GM18526 (cell line): Measurements from ENCODE around the gene SMTN.

ENCODE experiments used
- POLR2A ChIP-seq: IDR thresholded peaks from 3 replicates; pipeline ENCODE4 v1.6.1; 2011; ENCODE audit not compliant: insufficient read length; ENCODE audit errors: extremely low read depth

The SMTN gene

DNA sequence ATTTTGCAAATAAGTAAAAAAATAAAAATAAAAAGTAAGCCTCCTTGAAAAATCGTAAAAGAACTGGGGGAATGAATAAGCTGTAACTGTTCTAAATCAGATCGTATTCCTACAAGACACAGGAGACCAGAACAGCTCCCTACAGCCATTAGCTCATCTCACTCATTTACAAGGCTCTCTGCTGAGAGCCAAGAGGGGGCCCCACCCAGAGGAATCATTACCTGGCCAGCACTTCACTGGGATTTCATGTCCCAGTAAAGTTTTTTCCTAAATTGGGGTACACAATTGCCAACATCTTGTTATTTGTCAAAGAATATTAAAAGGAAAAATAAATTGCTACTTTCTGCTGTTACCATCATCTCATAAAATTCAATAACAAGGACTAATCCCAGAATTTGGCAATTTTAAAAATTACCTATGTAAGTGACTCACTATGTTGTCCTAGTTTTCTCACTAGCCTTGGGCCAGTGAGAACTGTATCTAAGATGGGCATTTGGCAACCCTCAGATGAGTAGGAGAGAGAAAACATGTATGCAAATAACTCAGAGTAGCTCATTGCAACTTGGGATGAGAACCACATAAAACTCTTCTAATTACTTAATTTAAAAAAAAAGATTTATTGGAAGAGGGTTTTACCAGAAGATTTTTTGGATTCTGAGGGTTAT is 18.4 kb upstream of the SMTN start:
- TF ChIP-seq POLR2A: no peak

DNA sequence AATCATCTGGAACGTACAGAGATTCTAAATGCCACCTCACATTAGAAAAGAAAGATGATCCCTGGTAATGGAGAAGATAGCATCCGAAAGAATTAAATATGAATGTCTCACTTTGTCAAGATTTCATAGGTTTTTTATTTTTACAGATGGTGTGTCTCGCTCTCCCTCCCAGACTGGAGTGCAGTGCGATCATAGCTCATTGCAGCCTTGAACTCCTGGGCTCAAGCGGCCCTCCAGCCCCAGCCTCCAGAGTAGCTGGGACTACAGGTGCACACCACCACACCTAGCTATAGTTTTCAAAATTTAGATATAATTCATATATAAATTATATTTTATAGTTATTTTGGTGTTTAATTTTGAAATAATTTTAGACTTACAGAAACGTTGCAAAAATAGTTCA is 16.7 kb upstream of the SMTN start:
- no peak for TF ChIP-seq POLR2A

DNA sequence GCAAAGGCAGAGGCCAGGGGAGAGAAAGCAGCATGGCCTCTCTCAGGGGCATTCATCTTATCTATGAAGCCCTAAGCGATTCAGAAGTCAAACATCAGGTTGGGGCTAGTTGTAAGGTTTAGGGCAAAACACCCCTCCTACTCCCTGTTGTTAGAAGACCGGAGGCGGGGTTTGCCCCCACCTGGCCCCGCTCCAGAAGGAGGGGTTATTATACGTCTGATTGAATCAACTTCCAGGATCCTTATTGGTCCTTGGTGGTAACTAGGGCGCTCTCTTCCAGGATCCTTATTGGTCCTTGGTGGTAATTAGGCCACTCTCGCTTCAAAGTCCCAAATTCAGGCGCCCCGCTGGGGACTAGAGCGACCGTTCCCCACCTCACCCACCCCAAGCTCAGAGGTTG is 12.1 kb upstream of the SMTN start:
- TF ChIP-seq POLR2A: no peak

DNA sequence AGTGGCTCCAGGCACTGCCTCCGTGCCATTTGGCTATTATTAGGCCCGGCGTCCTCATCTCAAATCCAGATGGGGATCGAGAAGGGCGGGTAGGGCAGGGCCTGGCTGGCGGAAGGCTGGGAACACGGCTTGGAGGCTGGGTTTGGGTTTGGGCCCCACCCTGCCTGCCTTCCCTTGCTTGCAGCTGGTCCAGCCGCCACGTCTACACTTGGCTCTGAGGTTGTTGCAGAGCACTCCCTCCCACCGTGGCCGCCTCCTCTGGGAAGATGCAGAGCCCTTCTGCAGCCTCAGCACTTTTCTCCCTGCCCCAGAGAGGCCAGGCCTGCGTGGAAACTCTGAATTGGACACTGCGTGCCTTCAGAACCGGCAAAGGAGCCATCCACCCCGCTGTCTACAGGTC is 5.2 kb upstream of the SMTN start:
- TF ChIP-seq POLR2A: no peak

GRCh38 chr22:31077681-31078080 is 3.4 kb upstream of the SMTN start:
- no peak for TF ChIP-seq POLR2A

- no peak for TF ChIP-seq POLR2A
These were observed 1.9 kb upstream of the SMTN start for GRCh38 chr22:31079095-31079642.

DNA sequence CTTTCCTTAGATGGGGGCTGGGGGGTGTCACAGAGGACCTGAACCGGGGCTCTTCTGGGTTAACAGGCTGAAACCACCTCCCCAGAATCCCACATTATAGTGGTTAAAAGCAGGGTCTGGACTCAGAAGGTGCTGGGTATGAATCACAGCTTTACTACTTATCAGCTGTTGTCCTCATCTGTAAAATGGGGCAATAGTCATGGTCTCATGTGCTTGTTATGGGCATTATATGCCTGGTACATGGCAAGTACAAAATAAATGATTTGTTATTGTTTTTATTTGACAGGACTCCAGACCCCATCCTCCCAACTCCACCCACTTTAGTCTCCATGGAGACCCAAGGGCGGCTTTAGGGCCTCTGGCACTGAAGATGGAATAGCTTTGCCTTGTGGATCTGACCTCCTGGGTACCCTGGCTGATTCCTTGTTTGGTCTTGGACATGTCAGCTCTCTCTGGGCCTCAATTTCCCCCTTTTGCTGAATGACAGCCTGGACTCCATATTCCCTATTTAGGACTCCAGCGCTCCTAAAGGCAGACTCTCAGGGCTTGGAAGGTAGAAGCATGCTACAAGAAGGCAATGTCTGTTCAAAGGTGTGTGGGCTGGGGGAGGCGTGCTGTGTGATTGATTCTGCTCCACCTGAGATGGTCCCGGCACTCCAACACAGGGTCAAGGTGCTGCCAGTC is 812 bp upstream of the SMTN start:
- no peak for TF ChIP-seq POLR2A

- no peak for TF ChIP-seq POLR2A
These were observed 966 bp downstream of the SMTN start for GRCh38 chr22:31081963-31082605.

DNA sequence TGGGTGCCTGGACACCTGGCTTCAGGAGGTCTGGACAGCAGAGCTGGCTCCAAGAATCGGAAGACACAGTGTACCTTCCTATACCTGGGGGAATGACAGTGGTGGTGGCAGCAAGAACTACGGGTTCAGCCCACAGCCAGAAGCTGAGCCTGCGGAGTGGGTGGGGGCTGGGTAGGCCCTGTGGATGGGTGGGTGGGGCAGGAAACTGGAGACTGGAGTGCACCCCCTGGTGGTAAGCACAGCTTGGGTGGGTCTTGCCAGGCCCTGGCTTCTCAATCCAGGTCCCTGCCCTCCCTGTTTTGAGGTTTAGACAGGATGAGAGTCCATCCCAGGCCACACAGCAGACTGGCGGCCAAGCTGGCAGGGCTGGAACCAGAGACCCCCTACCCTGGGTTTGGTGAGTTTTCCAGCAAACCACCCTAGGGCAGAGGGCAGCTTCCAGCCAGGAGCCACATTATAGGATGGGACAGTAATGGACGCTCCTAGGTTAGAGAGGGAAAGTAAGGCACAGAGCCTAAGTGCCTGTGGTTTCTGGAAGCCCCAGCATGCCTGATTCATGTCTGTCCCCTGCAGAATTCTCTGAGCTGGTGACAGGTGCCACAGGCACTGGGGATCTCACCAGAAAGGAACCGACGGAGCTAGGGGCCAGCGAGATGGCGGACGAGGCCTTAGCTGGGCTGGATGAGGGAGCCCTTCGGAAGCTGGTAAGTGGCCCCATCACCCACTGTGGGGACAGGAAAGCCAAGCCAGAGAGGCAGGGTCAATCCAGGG is 1.7 kb downstream of the SMTN start:
- no peak for TF ChIP-seq POLR2A

- no peak for TF ChIP-seq POLR2A
These were observed 2.3 kb downstream of the SMTN start for GRCh38 chr22:31083377-31083768.

GRCh38 chr22:31083923-31084810 is 3.0 kb downstream of the SMTN start:
- no peak for TF ChIP-seq POLR2A

DNA sequence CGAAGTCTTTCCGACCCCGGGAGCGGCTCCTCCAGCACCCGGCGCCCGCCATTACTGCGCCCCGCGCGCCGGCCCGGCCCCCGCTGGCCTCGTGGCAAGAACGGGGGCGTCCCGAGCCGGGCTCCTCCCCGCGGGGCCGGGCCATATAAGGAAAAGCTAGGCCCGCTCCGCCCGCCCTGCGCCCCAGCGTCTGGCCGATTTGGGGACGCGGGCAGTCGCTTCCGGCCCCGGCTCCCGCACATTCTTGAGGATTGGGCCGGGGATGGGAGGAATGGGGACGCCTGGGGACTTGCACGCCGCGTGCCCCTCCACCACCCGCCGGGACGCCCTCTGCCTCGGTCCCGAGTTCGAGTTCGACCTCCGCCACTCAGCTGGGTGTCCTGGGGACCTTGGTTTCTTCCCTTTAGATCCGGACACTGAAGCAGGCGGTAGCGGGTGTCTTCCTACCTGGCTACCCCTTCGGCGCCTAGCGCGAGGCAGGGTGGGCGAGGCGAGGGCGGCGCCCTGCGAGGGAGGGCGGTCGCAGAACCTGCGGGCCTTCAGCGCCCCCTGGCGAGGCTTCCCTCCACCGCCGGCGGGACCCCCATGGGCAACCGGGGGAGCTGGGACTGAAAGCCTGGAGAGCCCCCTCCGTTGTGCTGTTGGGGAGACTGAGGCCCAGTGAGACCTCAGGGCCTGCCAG is 3.8 kb downstream of the SMTN start:
- TF ChIP-seq POLR2A: peak; percentile 80

DNA sequence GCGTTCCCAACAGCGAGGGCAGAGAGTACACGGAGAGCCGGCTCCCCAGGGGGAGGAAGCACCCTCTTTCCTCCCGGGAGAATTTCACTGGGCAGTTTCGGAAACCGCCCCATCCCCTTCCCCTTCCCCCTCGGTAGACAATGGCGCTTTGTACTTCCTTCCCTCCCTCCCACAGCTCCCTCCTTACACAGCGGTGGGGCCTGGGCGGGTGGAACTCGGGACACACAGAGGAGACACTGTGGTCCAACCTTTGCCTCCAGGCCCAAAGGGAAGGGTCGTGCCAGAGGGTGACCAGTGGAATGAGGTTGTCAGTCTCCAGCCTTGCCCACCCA is 4.3 kb downstream of the SMTN start:
- no peak for TF ChIP-seq POLR2A

- TF ChIP-seq POLR2A: no peak
These were observed 4.8 kb downstream of the SMTN start for GRCh38 chr22:31085928-31086327.
